GM12878 (cell line): Measurements from ENCODE around the gene GKN1. TPM values are rescaled to one million over a fixed set of nuclear protein-coding genes. Genes with fewer than 3 reads are reported as not detected.

Source experiments
- ATAC-seq: fragments of 200-7000 bp; cut with Tn5 transposase; 3 replicates; pipeline ENCODE4 v1.9.1; 2020; ENCODE audit warnings: mild to moderate bottlenecking, moderate library complexity
- BruUV-seq: library from RNA; stranded (reverse); fragments of 400-500 nt; replicated peaks from 2 replicates; lab custom pipeline; 2021; lab: Mats Ljungman, UMichigan
- CTCF ChIA-PET: fragments of 300-600 bp; sonication (Branson Sonifier 250); formaldehyde crosslinking; extraction: SDS; loops from one replicate; lab custom pipeline; 2021; ENCODE audit warnings: inconsistent platforms; lab: Yijun Ruan, JAX
- POLR2A ChIA-PET: fragments of 350-600 bp; formaldehyde crosslinking; extraction: SDS; loops from one replicate; lab custom pipeline; 2021; ENCODE audit warnings: inconsistent platforms; lab: Charles Lee
- RAD21 ChIA-PET: fragments of 300-600 bp; sonication (Branson Sonifier 250); formaldehyde crosslinking; loops from one replicate; lab custom pipeline; 2023; ENCODE audit warnings: antibody characterized with exemption; ENCODE audit not compliant: unreplicated experiment; lab: Charles Lee
- SMC1A ChIA-PET: fragments of 300-600 bp; sonication (Branson Sonifier 250); formaldehyde crosslinking; loops from one replicate; lab custom pipeline; 2023; ENCODE audit not compliant: unreplicated experiment, uncharacterized antibody; lab: Charles Lee
- DNase-seq: peaks from one replicate; pipeline ENCODE4 v3.0.0-alpha.2; 2011; ENCODE audit warnings: low read depth, low spot score
- FAIRE-seq: peaks from 3 replicates; lab custom pipeline; 2011; peaks lifted over from hg19 to GRCh38; lab: Jason Lieb, UNC
- H2AFZ ChIP-seq: 2 replicates; pipeline ENCODE4 v1.6.0; 2011; ENCODE audit warnings: low read depth, low read length, control low read depth; ENCODE audit not compliant: control insufficient read depth
- H3K27ac ChIP-seq: 2 replicates; pipeline ENCODE4 v1.5.1; 2011; ENCODE audit warnings: control low read depth; ENCODE audit not compliant: control insufficient read depth, insufficient read depth
- H3K27me3 ChIP-seq, 2 experiments: replicated peaks in 1 of 2; 2 replicates each; pipeline versions ENCODE4 v1.6.0 to v1.6.1; 2011; ENCODE audit warnings: low read length in 1 of 2; ENCODE audit not compliant: control insufficient read depth in 2 of 2, insufficient read depth in 2 of 2
- H3K36me3 ChIP-seq, 2 experiments: 2 replicates each; pipeline ENCODE4 v1.5.1; 2011; ENCODE audit warnings: low read length in 1 of 2; ENCODE audit not compliant: control insufficient read depth in 2 of 2, insufficient read depth in 2 of 2
- H3K4me1 ChIP-seq: 2 replicates; pipeline ENCODE4 v1.6.1; 2011; ENCODE audit warnings: mild to moderate bottlenecking, low read length, moderate library complexity, mixed read lengths; ENCODE audit not compliant: control insufficient read depth, insufficient read depth
- H3K4me2 ChIP-seq: 2 replicates; pipeline ENCODE4 v1.6.0; 2011; ENCODE audit warnings: control low read depth; ENCODE audit not compliant: control insufficient read depth, insufficient read depth
- H3K4me3 ChIP-seq: fragments of 200-600 bp; sonication (generic); 2 replicates; pipeline ENCODE4 v1.5.1; 2016
- H3K79me2 ChIP-seq: 2 replicates; pipeline ENCODE4 v1.6.0; 2011; ENCODE audit warnings: low read length; ENCODE audit not compliant: control insufficient read depth, insufficient read depth
- H3K9ac ChIP-seq: 2 replicates; pipeline ENCODE4 v1.8.0; 2011; ENCODE audit warnings: low read length, control low read depth, mixed read lengths; ENCODE audit not compliant: control insufficient read depth, insufficient read depth
- H3K9me3 ChIP-seq: replicated peaks from 3 replicates; pipeline ENCODE4 v1.5.1; 2011; ENCODE audit warnings: mild to moderate bottlenecking, low read length; ENCODE audit not compliant: control insufficient read depth, insufficient read depth
- H4K20me1 ChIP-seq: 2 replicates; pipeline ENCODE4 v1.6.0; 2011; ENCODE audit not compliant: control insufficient read depth, insufficient read depth
- BCL11A ChIP-seq: IDR thresholded peaks from 2 replicates; pipeline ENCODE4 v1.6.1; 2011; ENCODE audit warnings: low read depth, low read length
- BCL3 ChIP-seq: IDR thresholded peaks from 2 replicates; pipeline ENCODE4 v1.6.1; 2011; ENCODE audit warnings: borderline replicate concordance, low read depth, mild to moderate bottlenecking, moderate library complexity, low read length; ENCODE audit not compliant: insufficient read depth, poor library complexity, severe bottlenecking
- EGR1 ChIP-seq, 2 experiments: IDR thresholded peaks; 1 replicate in 1 of 2; 2 replicates in 1 of 2; pipeline ENCODE4 v1.6.1; 2011 to 2012; ENCODE audit warnings: low read depth in 2 of 2, low read length in 2 of 2, borderline replicate concordance in 1 of 2, mild to moderate bottlenecking in 1 of 2, moderate library complexity in 1 of 2
- HDGF ChIP-seq: fragments of 450-650 bp; IDR thresholded peaks from 2 replicates; pipeline ENCODE4 v1.6.1; 2016; ENCODE audit warnings: antibody characterized with exemption
- MTA2 ChIP-seq: fragments of 450-650 bp; IDR thresholded peaks from 2 replicates; pipeline ENCODE4 v1.6.1; 2016; ENCODE audit warnings: low read depth, mild to moderate bottlenecking, moderate library complexity
- MYB ChIP-seq: fragments of 150-350 bp; IDR thresholded peaks from 2 replicates; pipeline ENCODE4 v1.6.1; 2014; ENCODE audit warnings: mild to moderate bottlenecking, low read depth, low read length, borderline replicate concordance
- NFYA ChIP-seq: IDR thresholded peaks from 2 replicates; pipeline ENCODE4 v1.6.1; 2011; ENCODE audit warnings: low read depth, mild to moderate bottlenecking, low read length, improper control_type of control experiment, borderline replicate concordance
- SKIL ChIP-seq: fragments of 450-650 bp; IDR thresholded peaks from 2 replicates; pipeline ENCODE4 v1.6.1; 2017; ENCODE audit warnings: mild to moderate bottlenecking, low read depth, inconsistent platforms; ENCODE audit not compliant: poor library complexity, severe bottlenecking
- SUPT20H ChIP-seq: IDR thresholded peaks from 2 replicates; pipeline ENCODE4 v1.6.1; 2011; ENCODE audit warnings: low read depth, mild to moderate bottlenecking, low read length, moderate library complexity, borderline replicate concordance; ENCODE audit not compliant: control insufficient read depth
- TBL1XR1 ChIP-seq: IDR thresholded peaks from 2 replicates; pipeline ENCODE4 v1.6.1; 2012; ENCODE audit warnings: low read depth, low read length, improper control_type of control experiment
- TCF7 ChIP-seq: IDR thresholded peaks from 2 replicates; pipeline ENCODE4 v1.6.1; 2014; ENCODE audit warnings: antibody characterized with exemption, borderline replicate concordance
- ZNF687 ChIP-seq: fragments of 450-650 bp; IDR thresholded peaks from 2 replicates; pipeline ENCODE4 v1.6.1; 2017; ENCODE audit warnings: mild to moderate bottlenecking, moderate library complexity
- ZSCAN29 ChIP-seq: fragments of 450-650 bp; IDR thresholded peaks from 2 replicates; pipeline ENCODE4 v1.6.1; 2017; ENCODE audit warnings: mild to moderate bottlenecking, moderate library complexity
- WGBS: methylation state at CpG from one replicate; pipeline ENCODE4 v1.1.6; 2016; ENCODE audit warnings: low lambda C conversion rate; ENCODE audit not compliant: insufficient replicate concordance, insufficient coverage; ENCODE audit errors: missing lambda C conversion rate; 5-methylcytosine and 5-hydroxymethylcytosine counted together
- in situ Hi-C: fragments of 300-500 bp; cut with MboI; formaldehyde crosslinking; loops from 9 replicates; pipeline ENCODE4 v1.14.3; 2018; ENCODE audit warnings: mixed read lengths
- intact Hi-C: fragments of 100-400 bp; cut with micrococcal nuclease; formaldehyde crosslinking; loops from one replicate; pipeline ENCODE4 v1.14.2; 2022; ENCODE audit not compliant: unreplicated experiment
- polyA plus RNA-seq, 11 experiments: library from polyadenylated mRNA; depleted of rRNA in 4 of 11; unstranded in 6 of 11; stranded (reverse) in 5 of 11; fragments of >200 nt; fragmentation: Nextera tagmentation in 4 of 11; fragmentation: Illumina TruSeq in 1 of 11; extraction: Ambion mirVana in 4 of 11; extraction: Trizol in 1 of 11; gene quantifications; 1 replicate in 1 of 11; 2 replicates in 10 of 11; pipeline versions ENCODE4 v1.2.1 to v1.2.3, GENCODE V29; 2011 to 2016; ENCODE audit warnings: inconsistent platforms in 2 of 11, missing spikeins in 2 of 11, low read depth in 1 of 11
- total RNA-seq, 4 experiments: library from RNA; depleted of rRNA in 3 of 4; stranded (reverse); fragments of >200 nt in 3 of 4; fragmentation: Illumina TruSeq in 1 of 4; extraction: Trizol in 1 of 4; gene quantifications; 2 replicates each; pipeline versions ENCODE4 v1.2.1 to v1.2.3, GENCODE V29; 2013 to 2021

Gene GKN1
- total and polyA plus RNA-seq, 10 of the 15 experiments (the other 5 are each of a cell fraction or from before 2014, with no cell fraction given) = not detected

- in situ Hi-C loops = no loop called here
- ChIA-PET POLR2A (no interaction called here), CTCF (interaction anchor here (0.6 to 1.8 kb wide), 5 partner anchors 9 to 134 kb away, joined by 3 to 14 read pairs (median 4); no protein-coding TSS in a partner anchor), SMC1A (interaction anchor here (1.1 kb wide), 1 partner anchor 10 kb away, joined by 3 read pairs; no protein-coding TSS in a partner anchor), RAD21 (no interaction called here)
- Histone ChIP-seq H3K4me3 (no peak overlapping the region), H3K36me3 (no peaks in the 10 kb centered on the region), H3K27ac (no peak overlapping the region), H3K4me2 (no peak overlapping the region), H3K27me3 (no peaks in the 10 kb centered on the region; a peak in 1 of 4 replicates), H3K9me3 (no peaks in the 10 kb centered on the region), H3K4me1 (no peaks in the 10 kb centered on the region), H2AFZ (no peak overlapping the region), H3K79me2 (no peaks in the 10 kb centered on the region), H3K9ac (no peak overlapping the region), H4K20me1 (no peaks in the 10 kb centered on the region)
- no TSS peak for BruUV-seq
- TF ChIP-seq MYB (no peak), MTA2 (no peak), SKIL (no peak), ZNF687 (no peak), BCL11A (no peak), SUPT20H (no peak), HDGF (no peak), BCL3 (no peak), ZSCAN29 (no peak), NFYA (no peak), TCF7 (no peak), EGR1 (IDR thresholded peaks at IDR 0.05; ENCODE audit: borderline replicate concordance in 1 of 2, low read depth in 2 of 2, low read length in 2 of 2) (no peak), TBL1XR1 (no peak)
- 0% methylated on average over 1 of the region's 1 CpG for WGBS
- ATAC-seq (no peak), FAIRE-seq (no peak), DNase-seq (no peak)
- intact Hi-C loops = no loop called here
These were observed 15.4 kb upstream of the GKN1 start for GRCh38 chr2:68959001-68959400.
